T47D (cell line): Measurements from ENCODE around the gene PNMA6F.
"Not testable (repeated sequence)": the region's sequence is repeated elsewhere in the genome, so short reads cannot be mapped to it uniquely, and the experiment has no call there.

Experiments used
- DNase-seq, 2 experiments: peaks; one replicate each; pipeline versions ENCODE4 v3.0.0 to v3.0.0-alpha.2; 2011 to 2012; ENCODE audit warnings: low read depth in 1 of 2, low spot score in 1 of 2
- JUND ChIP-seq: IDR thresholded peaks from 2 replicates; pipeline ENCODE4 v1.6.1; 2012; ENCODE audit warnings: low read depth
- in situ Hi-C: cut with HindIII; loops from 2 replicates; pipeline ENCODE4 v1.10.0; 2016; ENCODE audit warnings: low sequenced_read_pairs, low pct_unique_long_range_greater_than_20kb

The PNMA6F gene

GRCh38 chrX:153305972-153306371 lies 15.6 kb downstream of the PNMA6F start:
- DNase-seq: no peak
- in situ Hi-C loops: no loop called here
- TF ChIP-seq JUND: no peak

GRCh38 chrX:153304988-153305736 lies 16.4 kb downstream of the PNMA6F start:
- TF ChIP-seq JUND: no peak
- in situ Hi-C loops: no loop called here

GRCh38 chrX:153303276-153304262 lies 18.0 kb downstream of the PNMA6F start:
- no peak for DNase-seq
- no peak for TF ChIP-seq JUND
- in situ Hi-C loops: no loop called here

More at GRCh38 chrX:153304988-153305736, 16.4 kb downstream of the PNMA6F start:
- DNase-seq: no peak

GRCh38 chrX:153302796-153303195 lies 18.8 kb downstream of the PNMA6F start:
- DNase-seq: no peak
- in situ Hi-C loops: no loop called here
- TF ChIP-seq JUND: no peak

GRCh38 chrX:153301746-153302145 lies 19.8 kb downstream of the PNMA6F start:
- in situ Hi-C loops: no loop called here

GRCh38 chrX:153299855-153300254 lies 21.7 kb downstream of the PNMA6F start:
- TF ChIP-seq JUND: no peak
- no peak for DNase-seq
- in situ Hi-C loops: no loop called here

More at GRCh38 chrX:153301746-153302145, 19.8 kb downstream of the PNMA6F start:
- DNase-seq: no peak
- TF ChIP-seq JUND: no peak

GRCh38 chrX:153297376-153297775 lies 24.2 kb downstream of the PNMA6F start:
- TF ChIP-seq JUND: no peak
- no peak for DNase-seq
- in situ Hi-C loops: no loop called here

- DNase-seq, in situ Hi-C loops: not testable (repeated sequence)
These were observed 28.0 kb downstream of the PNMA6F start for GRCh38 chrX:153293485-153294071.

- in situ Hi-C loops, DNase-seq: not testable (repeated sequence)
These were observed 32.8 kb downstream of the PNMA6F start for GRCh38 chrX:153288807-153289206.

GRCh38 chrX:153285678-153286077 lies 35.9 kb downstream of the PNMA6F start:
- DNase-seq, in situ Hi-C loops: not testable (repeated sequence)

GRCh38 chrX:153283982-153284381 lies 37.6 kb downstream of the PNMA6F start:
- in situ Hi-C loops, DNase-seq: not testable (repeated sequence)

GRCh38 chrX:153281784-153282183 lies 39.8 kb downstream of the PNMA6F start:
- in situ Hi-C loops, DNase-seq: not testable (repeated sequence)

GRCh38 chrX:153279304-153279703 lies 42.3 kb downstream of the PNMA6F start:
- in situ Hi-C loops, DNase-seq: not testable (repeated sequence)

GRCh38 chrX:153276049-153276448 lies 45.5 kb downstream of the PNMA6F start:
- DNase-seq, in situ Hi-C loops: not testable (repeated sequence)

- in situ Hi-C loops, DNase-seq: not testable (repeated sequence)
These were observed 46.1 kb downstream of the PNMA6F start for GRCh38 chrX:153275418-153275817.

GRCh38 chrX:153272584-153272983 lies 49.0 kb downstream of the PNMA6F start:
- in situ Hi-C loops, DNase-seq: not testable (repeated sequence)

GRCh38 chrX:153272070-153272469 lies 49.5 kb downstream of the PNMA6F start:
- in situ Hi-C loops, DNase-seq: not testable (repeated sequence)
